Inferior parietal cortex (tissue), 1 donor: Measurements from ENCODE around the gene KRT10.
A peak's percentile ranks its signal among the peaks of the same experiment; 100 is the strongest.
"Not testable (repeated sequence)": the region's sequence is repeated elsewhere in the genome, so short reads cannot be mapped to it uniquely, and the experiment has no call there.

ENCODE experiments used
- DNase-seq: peaks from one replicate; pipeline ENCODE4 v3.0.0-alpha.2; 2016; ENCODE audit errors: extremely low spot score

The KRT10 gene

GRCh38 chr17:40833882-40834281, 11.5 kb upstream of the KRT10 start:
- no peak for DNase-seq

GRCh38 chr17:40832840-40833239, 10.4 kb upstream of the KRT10 start:
- no peak for DNase-seq

- no peak for DNase-seq
Observed at GRCh38 chr17:40830085-40830776, 7.8 kb upstream of the KRT10 start.

- DNase-seq: no peak
Observed at GRCh38 chr17:40828454-40829044, 6.1 kb upstream of the KRT10 start.

- DNase-seq: peak; percentile 18
Observed at GRCh38 chr17:40827746-40828453, 5.5 kb upstream of the KRT10 start.

- no peak for DNase-seq
Observed at GRCh38 chr17:40825599-40825998, 3.2 kb upstream of the KRT10 start.

- DNase-seq: no peak
Observed at GRCh38 chr17:40824015-40824832, 1.8 kb upstream of the KRT10 start.

- no peak for DNase-seq
Observed at GRCh38 chr17:40821536-40821935, 878 bp downstream of the KRT10 start.

- no peak for DNase-seq
Observed at GRCh38 chr17:40820228-40820838, 2.1 kb downstream of the KRT10 start.

- DNase-seq: no peak
Observed at GRCh38 chr17:40819528-40820125, 2.8 kb downstream of the KRT10 start.

- DNase-seq: peak; percentile 76
Observed at GRCh38 chr17:40818733-40819527, 3.5 kb downstream of the KRT10 start.

GRCh38 chr17:40818343-40818732, 4.1 kb downstream of the KRT10 start:
- DNase-seq: peak; percentile 47

GRCh38 chr17:40817103-40817682, 5.2 kb downstream of the KRT10 start:
- DNase-seq: no peak

- no peak for DNase-seq
Observed at GRCh38 chr17:40816569-40816968, 5.8 kb downstream of the KRT10 start.

- DNase-seq: no peak
Observed at GRCh38 chr17:40815381-40815780, 7.0 kb downstream of the KRT10 start.

- not testable (repeated sequence) for DNase-seq
Observed at GRCh38 chr17:40814657-40815056, 7.8 kb downstream of the KRT10 start.

- no peak for DNase-seq
Observed at GRCh38 chr17:40813804-40814203, 8.6 kb downstream of the KRT10 start.

- DNase-seq: no peak
Observed at GRCh38 chr17:40812639-40813038, 9.8 kb downstream of the KRT10 start.

GRCh38 chr17:40810494-40810893, 11.9 kb downstream of the KRT10 start:
- DNase-seq: no peak
